ENCODE data around the gene C6orf163. TPM values are rescaled to one million over a fixed set of nuclear protein-coding genes. Genes with fewer than 3 reads are reported as not detected.

Gene C6orf163
- total and polyA plus RNA-seq, 10 of the 15 experiments (the other 5 are each of a cell fraction or from before 2014, with no cell fraction given): 0.56 to 3.7 (median 1.2) TPM

DNA sequence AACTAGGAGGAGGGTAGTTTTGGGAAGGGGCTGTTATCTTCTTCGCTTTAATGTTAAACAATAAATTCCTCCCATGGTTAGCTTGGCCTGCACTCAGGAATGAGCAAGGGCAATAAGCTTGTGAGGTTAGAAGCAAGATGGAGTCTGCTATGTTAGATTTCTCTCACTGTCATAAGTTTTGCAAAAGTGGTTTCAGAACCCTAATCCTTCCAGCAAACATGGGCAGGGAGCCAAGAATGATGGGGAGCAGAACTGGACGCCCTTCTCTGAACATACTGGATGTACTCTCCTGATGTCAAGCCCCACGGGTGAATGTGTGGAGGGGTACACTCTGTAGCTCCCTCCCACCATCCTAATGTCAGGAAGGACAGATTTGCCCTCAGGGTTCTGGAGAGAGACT lies 22.3 kb downstream of the C6orf163 start:
- Histone ChIP-seq H3K27me3 (replicated peaks in 1 of 2; ENCODE audit: control insufficient read depth in 2 of 2, insufficient read depth in 2 of 2, low read length in 1 of 2) (no peaks in the 10 kb centered on the region), H3K9me3 (replicated peaks; ENCODE audit: control insufficient read depth, insufficient read depth, low read length) (peaks cover 1% of the 10 kb centered on the region; the same call in 2 of the 3 replicates), H3K4me2 (ENCODE audit: control insufficient read depth, insufficient read depth) (no peak overlapping the region), H3K9ac (ENCODE audit: control insufficient read depth, insufficient read depth, low read length) (no peak overlapping the region), H3K4me3 (no peak overlapping the region), H2AFZ (ENCODE audit: control insufficient read depth, low read depth, low read length) (no peak overlapping the region), H3K36me3 (ENCODE audit: control insufficient read depth in 2 of 2, insufficient read depth in 2 of 2, low read length in 1 of 2) (no peaks in the 10 kb centered on the region), H3K79me2 (ENCODE audit: control insufficient read depth, insufficient read depth, low read length) (no peaks in the 10 kb centered on the region), H4K20me1 (ENCODE audit: control insufficient read depth, insufficient read depth) (no peaks in the 10 kb centered on the region), H3K27ac (ENCODE audit: control insufficient read depth, insufficient read depth) (no peak overlapping the region), H3K4me1 (ENCODE audit: control insufficient read depth, insufficient read depth, low read length) (0 out of 2 replicates have a peak, but pooled peaks cover 2% of the 10 kb centered on the region)
- in situ Hi-C loops (cut with MboI): no loop called here
- WGBS (ENCODE audit: insufficient coverage, insufficient replicate concordance, low lambda C conversion rate, missing lambda C conversion rate): 88% methylated on average over 3 of the region's 3 CpGs
- POLR2A ChIA-PET: no interaction called here
- BruUV-seq (replicated peaks): no TSS peak
- intact Hi-C loops (cut with micrococcal nuclease; ENCODE audit: unreplicated experiment): no loop called here
- CTCF ChIA-PET: no interaction called here
- FAIRE-seq: peak; percentile 41
- TF ChIP-seq ESRRA (IDR thresholded peaks at IDR 0.05; ENCODE audit: low read length) (no peak), EGR1 (IDR thresholded peaks at IDR 0.05; ENCODE audit: borderline replicate concordance in 1 of 2, low read depth in 2 of 2, low read length in 2 of 2) (no peak), MXI1 (IDR thresholded peaks at IDR 0.05; ENCODE audit: low read depth, low read length) (no peak), MEF2B (IDR thresholded peaks at IDR 0.05; ENCODE audit: partially characterized antibody, poor library complexity, severe bottlenecking) (no peak), KAT2A (conservative IDR thresholded peaks at IDR 0.05; ENCODE audit: control insufficient read depth, low read depth, low read length) (no peak), NFIC (IDR thresholded peaks at IDR 0.05; ENCODE audit: low read depth, low read length) (no peak), SRF (IDR thresholded peaks at IDR 0.05; ENCODE audit: low read depth in 2 of 2, low read length in 2 of 2) (no peak), CEBPB (IDR thresholded peaks at IDR 0.05; ENCODE audit: borderline replicate concordance in 1 of 2, low read depth in 2 of 2, low read length in 2 of 2) (no peak), EED (IDR thresholded peaks at IDR 0.05; ENCODE audit: low read depth) (no peak), YBX1 (IDR thresholded peaks at IDR 0.05) (no peak), CHD4 (IDR thresholded peaks at IDR 0.05) (no peak), ASH2L (IDR thresholded peaks at IDR 0.05; ENCODE audit: borderline replicate concordance, low read depth) (no peak), MAX (IDR thresholded peaks at IDR 0.05; ENCODE audit: low read depth, low read length) (no peak), SUPT20H (IDR thresholded peaks at IDR 0.05; ENCODE audit: borderline replicate concordance, control insufficient read depth, low read depth, low read length) (no peak), BACH1 (IDR thresholded peaks at IDR 0.05; ENCODE audit: borderline replicate concordance) (no peak)
- TF ChIP-seq, protein P1, sequence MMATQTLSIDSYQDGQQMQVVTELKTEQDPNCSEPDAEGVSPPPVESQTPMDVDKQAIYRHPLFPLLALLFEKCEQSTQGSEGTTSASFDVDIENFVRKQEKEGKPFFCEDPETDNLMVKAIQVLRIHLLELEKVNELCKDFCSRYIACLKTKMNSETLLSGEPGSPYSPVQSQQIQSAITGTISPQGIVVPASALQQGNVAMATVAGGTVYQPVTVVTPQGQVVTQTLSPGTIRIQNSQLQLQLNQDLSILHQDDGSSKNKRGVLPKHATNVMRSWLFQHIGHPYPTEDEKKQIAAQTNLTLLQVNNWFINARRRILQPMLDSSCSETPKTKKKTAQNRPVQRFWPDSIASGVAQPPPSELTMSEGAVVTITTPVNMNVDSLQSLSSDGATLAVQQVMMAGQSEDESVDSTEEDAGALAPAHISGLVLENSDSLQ (IDR thresholded peaks at IDR 0.05): no peak
- TF ChIP-seq, protein P2, sequence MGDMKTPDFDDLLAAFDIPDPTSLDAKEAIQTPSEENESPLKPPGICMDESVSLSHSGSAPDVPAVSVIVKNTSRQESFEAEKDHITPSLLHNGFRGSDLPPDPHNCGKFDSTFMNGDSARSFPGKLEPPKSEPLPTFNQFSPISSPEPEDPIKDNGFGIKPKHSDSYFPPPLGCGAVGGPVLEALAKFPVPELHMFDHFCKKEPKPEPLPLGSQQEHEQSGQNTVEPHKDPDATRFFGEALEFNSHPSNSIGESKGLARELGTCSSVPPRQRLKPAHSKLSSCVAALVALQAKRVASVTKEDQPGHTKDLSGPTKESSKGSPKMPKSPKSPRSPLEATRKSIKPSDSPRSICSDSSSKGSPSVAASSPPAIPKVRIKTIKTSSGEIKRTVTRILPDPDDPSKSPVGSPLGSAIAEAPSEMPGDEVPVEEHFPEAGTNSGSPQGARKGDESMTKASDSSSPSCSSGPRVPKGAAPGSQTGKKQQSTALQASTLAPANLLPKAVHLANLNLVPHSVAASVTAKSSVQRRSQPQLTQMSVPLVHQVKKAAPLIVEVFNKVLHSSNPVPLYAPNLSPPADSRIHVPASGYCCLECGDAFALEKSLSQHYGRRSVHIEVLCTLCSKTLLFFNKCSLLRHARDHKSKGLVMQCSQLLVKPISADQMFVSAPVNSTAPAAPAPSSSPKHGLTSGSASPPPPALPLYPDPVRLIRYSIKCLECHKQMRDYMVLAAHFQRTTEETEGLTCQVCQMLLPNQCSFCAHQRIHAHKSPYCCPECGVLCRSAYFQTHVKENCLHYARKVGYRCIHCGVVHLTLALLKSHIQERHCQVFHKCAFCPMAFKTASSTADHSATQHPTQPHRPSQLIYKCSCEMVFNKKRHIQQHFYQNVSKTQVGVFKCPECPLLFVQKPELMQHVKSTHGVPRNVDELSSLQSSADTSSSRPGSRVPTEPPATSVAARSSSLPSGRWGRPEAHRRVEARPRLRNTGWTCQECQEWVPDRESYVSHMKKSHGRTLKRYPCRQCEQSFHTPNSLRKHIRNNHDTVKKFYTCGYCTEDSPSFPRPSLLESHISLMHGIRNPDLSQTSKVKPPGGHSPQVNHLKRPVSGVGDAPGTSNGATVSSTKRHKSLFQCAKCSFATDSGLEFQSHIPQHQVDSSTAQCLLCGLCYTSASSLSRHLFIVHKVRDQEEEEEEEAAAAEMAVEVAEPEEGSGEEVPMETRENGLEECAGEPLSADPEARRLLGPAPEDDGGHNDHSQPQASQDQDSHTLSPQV (IDR thresholded peaks at IDR 0.05): no peak
- TF ChIP-seq, protein P3, sequence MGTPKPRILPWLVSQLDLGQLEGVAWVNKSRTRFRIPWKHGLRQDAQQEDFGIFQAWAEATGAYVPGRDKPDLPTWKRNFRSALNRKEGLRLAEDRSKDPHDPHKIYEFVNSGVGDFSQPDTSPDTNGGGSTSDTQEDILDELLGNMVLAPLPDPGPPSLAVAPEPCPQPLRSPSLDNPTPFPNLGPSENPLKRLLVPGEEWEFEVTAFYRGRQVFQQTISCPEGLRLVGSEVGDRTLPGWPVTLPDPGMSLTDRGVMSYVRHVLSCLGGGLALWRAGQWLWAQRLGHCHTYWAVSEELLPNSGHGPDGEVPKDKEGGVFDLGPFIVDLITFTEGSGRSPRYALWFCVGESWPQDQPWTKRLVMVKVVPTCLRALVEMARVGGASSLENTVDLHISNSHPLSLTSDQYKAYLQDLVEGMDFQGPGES (IDR thresholded peaks at IDR 0.05): no peak
- no peak for DNase-seq (ENCODE audit: low read depth, low spot score)
- SMC1A ChIA-PET (ENCODE audit: uncharacterized antibody, unreplicated experiment): no interaction called here
- RAD21 ChIA-PET (ENCODE audit: unreplicated experiment): no interaction called here
- no peak; the same call in 2 of the 3 replicates for ATAC-seq
